ENCODE results near the gene NEDD9. TPM values are rescaled to one million over a fixed set of nuclear protein-coding genes. Genes with fewer than 3 reads are reported as not detected.

NEDD9 gene
- total RNA-seq, 1 experiment from 2014 or later: 0.17 TPM

- Histone ChIP-seq H2AFZ (ENCODE audit: low read depth, low read length, poor library complexity, severe bottlenecking) (no peak overlapping the region), H3K4me2 (ENCODE audit: low read length) (no peak overlapping the region), H3K27me3 (ENCODE audit: insufficient read depth, low read length) (no peaks in the 10 kb centered on the region), H3K9ac (ENCODE audit: low read length) (no peak overlapping the region), H3K36me3 (ENCODE audit: control insufficient read depth in 1 of 2, insufficient read depth in 2 of 2, low read length in 2 of 2) (no peaks in the 10 kb centered on the region), H3K9me3 (ENCODE audit: control insufficient read depth in 1 of 2, insufficient read depth in 1 of 2, low read depth in 1 of 2, low read length in 2 of 2) (no peaks in the 10 kb centered on the region), H3K4me1 (ENCODE audit: control insufficient read depth in 1 of 2, insufficient read depth in 2 of 2, low read length in 2 of 2) (no peaks in the 10 kb centered on the region), H3K79me2 (ENCODE audit: insufficient read depth, low read length) (no peaks in the 10 kb centered on the region), H4K20me1 (ENCODE audit: insufficient read depth) (no peaks in the 10 kb centered on the region), H3K4me3 (replicated peaks in 1 of 2; ENCODE audit: low read depth in 1 of 2, low read length in 2 of 2) (no peak overlapping the region), H3K9me2 (ENCODE audit: insufficient read depth) (no peaks in the 10 kb centered on the region), H3K27ac (ENCODE audit: low read depth, low read length) (no peak overlapping the region)
- ChIA-PET CTCF (no interaction called here), POLR2A (no interaction called here), RAD21 (ENCODE audit: low non-redundant PET in 1 of 2, low total read pairs in 2 of 2, uncharacterized antibody in 2 of 2, unreplicated experiment in 2 of 2) (no interaction called here)
- TF ChIP-seq EZH2 (IDR thresholded peaks at IDR 0.05) (no peak), ATF3 (IDR thresholded peaks at IDR 0.05) (no peak), SIN3A (IDR thresholded peaks at IDR 0.05; ENCODE audit: low read depth) (no peak), POLR2AphosphoS5 (IDR thresholded peaks at IDR 0.05; ENCODE audit: low read depth, low read length) (no peak), MAX (IDR thresholded peaks at IDR 0.05) (no peak), EZH2phosphoT487 (IDR thresholded peaks at IDR 0.05; ENCODE audit: borderline replicate concordance) (no peak), ZFX (IDR thresholded peaks at IDR 0.05) (no peak), ELF1 (IDR thresholded peaks at IDR 0.05; ENCODE audit: borderline replicate concordance, low read depth) (no peak), ZNF274 (IDR thresholded peaks at IDR 0.05; ENCODE audit: low read depth, low read length) (no peak)
- intact Hi-C loops (cut with micrococcal nuclease): loop anchor here (10.0 kb wide), 1 partner anchor 396 kb away; no protein-coding TSS in a partner anchor
- ATAC-seq: no peak
- DNase-seq (ENCODE audit: low read depth, low spot score): no peak
- no TSS peak for BruUV-seq (replicated peaks)
Measured at GRCh38 chr6:11179088-11179418, 53.4 kb downstream of the NEDD9 start.

GRCh38 chr6:11177271-11177670, 55.2 kb downstream of the NEDD9 start:
- no TSS peak for BruUV-seq (replicated peaks)
- H3K9ac ChIP-seq (ENCODE audit: low read length): no peak overlapping the region
- H3K9me2 ChIP-seq (ENCODE audit: insufficient read depth): no peaks in the 10 kb centered on the region
- intact Hi-C loops (cut with micrococcal nuclease): loop anchor here (10.0 kb wide), 1 partner anchor 398 kb away; no protein-coding TSS in a partner anchor
- no peaks in the 10 kb centered on the region for H3K36me3 ChIP-seq (ENCODE audit: control insufficient read depth in 1 of 2, insufficient read depth in 2 of 2, low read length in 2 of 2)
- no peaks in the 10 kb centered on the region for H3K79me2 ChIP-seq (ENCODE audit: insufficient read depth, low read length)
- no peaks in the 10 kb centered on the region for H3K27me3 ChIP-seq (ENCODE audit: insufficient read depth, low read length)
- RAD21 ChIA-PET (ENCODE audit: low non-redundant PET in 1 of 2, low total read pairs in 2 of 2, uncharacterized antibody in 2 of 2, unreplicated experiment in 2 of 2): no interaction called here
- H3K4me2 ChIP-seq (ENCODE audit: low read length): no peak overlapping the region
- H3K4me3 ChIP-seq (replicated peaks in 1 of 2; ENCODE audit: low read depth in 1 of 2, low read length in 2 of 2): no peak overlapping the region
- POLR2A ChIA-PET: no interaction called here
- H3K27ac ChIP-seq (ENCODE audit: low read depth, low read length): no peak overlapping the region
- CTCF ChIA-PET: no interaction called here
- H3K9me3 ChIP-seq (ENCODE audit: control insufficient read depth in 1 of 2, insufficient read depth in 1 of 2, low read depth in 1 of 2, low read length in 2 of 2): no peaks in the 10 kb centered on the region
- no peak overlapping the region for H2AFZ ChIP-seq (ENCODE audit: low read depth, low read length, poor library complexity, severe bottlenecking)
- H4K20me1 ChIP-seq (ENCODE audit: insufficient read depth): no peaks in the 10 kb centered on the region
- ATAC-seq (no peak), DNase-seq (ENCODE audit: low read depth, low spot score) (no peak)
- no peaks in the 10 kb centered on the region for H3K4me1 ChIP-seq (ENCODE audit: control insufficient read depth in 1 of 2, insufficient read depth in 2 of 2, low read length in 2 of 2)
- TF ChIP-seq ZNF274 (IDR thresholded peaks at IDR 0.05; ENCODE audit: low read depth, low read length) (no peak), FOSL1 (IDR thresholded peaks at IDR 0.05; ENCODE audit: low read depth) (no peak), EGR1 (IDR thresholded peaks at IDR 0.05; ENCODE audit: low read depth) (no peak), MAX (IDR thresholded peaks at IDR 0.05) (no peak), ZFX (IDR thresholded peaks at IDR 0.05) (no peak), EZH2phosphoT487 (IDR thresholded peaks at IDR 0.05; ENCODE audit: borderline replicate concordance) (no peak), REST (IDR thresholded peaks at IDR 0.05; ENCODE audit: low read depth) (no peak), CBX3 (IDR thresholded peaks at IDR 0.05; ENCODE audit: low read depth) (no peak), CTCF (IDR thresholded peaks at IDR 0.05 in 2 of 3, conservative IDR thresholded peaks at IDR 0.05 in 1 of 3; ENCODE audit: borderline replicate concordance in 1 of 3, insufficient read depth in 1 of 3, low read depth in 2 of 3, low read length in 2 of 3) (no peak), POLR2A (IDR thresholded peaks at IDR 0.05; ENCODE audit: borderline replicate concordance, extremely low read depth, insufficient read depth, insufficient read length) (no peak), SRF (IDR thresholded peaks at IDR 0.05; ENCODE audit: low read depth) (no peak), EZH2 (IDR thresholded peaks at IDR 0.05) (no peak), ELF1 (IDR thresholded peaks at IDR 0.05; ENCODE audit: borderline replicate concordance, low read depth) (no peak)

Measured in HCT116 (cell line).